Fibroblast of pulmonary artery (primary cell): Measurements from ENCODE around the gene AMZ1.
"Not testable (repeated sequence)": the region's sequence is repeated elsewhere in the genome, so short reads cannot be mapped to it uniquely, and the experiment has no call there.

Source experiments
- DNase-seq: peaks from one replicate; pipeline ENCODE4 v3.0.0-alpha.2; 2010; ENCODE audit warnings: low read depth
- H3K4me3 ChIP-seq: replicated peaks from 2 replicates; pipeline ENCODE4 v1.5.1; 2011; ENCODE audit warnings: low read depth, mild to moderate bottlenecking, control low read depth, low read length, moderate library complexity
- TF ChIP-seq, protein P1 (sequence below): IDR thresholded peaks from 2 replicates; pipeline ENCODE4 v1.5.1; 2011; ENCODE audit warnings: mild to moderate bottlenecking, control low read depth, low read length, inconsistent platforms; ENCODE audit errors: missing control alignments

The AMZ1 gene

DNA sequence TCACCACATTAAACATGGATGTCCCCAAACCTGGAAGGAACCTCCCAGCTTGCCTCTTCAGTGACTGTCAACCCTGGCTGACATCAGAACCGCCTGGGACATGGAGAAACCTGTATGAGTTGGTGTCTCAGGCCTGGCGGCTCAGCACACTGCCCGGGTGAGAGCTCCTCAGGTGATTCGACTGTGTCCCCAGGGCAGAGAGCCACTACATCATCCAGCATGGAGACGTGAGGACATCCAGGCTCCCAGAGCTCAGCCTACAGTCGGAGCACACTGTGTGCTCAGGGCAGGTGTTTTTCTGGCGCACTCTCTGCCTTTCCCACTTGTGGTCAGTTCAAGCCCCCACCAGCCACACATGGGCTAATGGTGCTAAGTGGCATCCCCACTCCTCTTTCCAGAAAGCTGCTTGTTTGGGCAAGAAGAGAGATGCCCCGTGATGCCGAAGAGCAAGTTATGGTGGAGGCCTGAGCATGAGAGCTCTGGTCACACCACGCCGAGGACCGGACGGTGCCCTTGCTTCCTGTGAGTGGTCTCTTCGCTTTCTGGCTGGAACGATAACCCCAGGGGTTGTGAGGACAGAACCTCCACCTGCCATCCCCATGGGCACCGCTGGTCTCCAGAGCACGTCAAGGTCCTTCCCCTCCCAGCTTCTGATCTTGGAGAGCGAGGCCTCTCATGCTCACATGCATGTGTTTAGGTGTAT, 38.5 kb downstream of the AMZ1 start:
- no peak overlapping the region for H3K4me3 ChIP-seq
- TF ChIP-seq, protein P1, sequence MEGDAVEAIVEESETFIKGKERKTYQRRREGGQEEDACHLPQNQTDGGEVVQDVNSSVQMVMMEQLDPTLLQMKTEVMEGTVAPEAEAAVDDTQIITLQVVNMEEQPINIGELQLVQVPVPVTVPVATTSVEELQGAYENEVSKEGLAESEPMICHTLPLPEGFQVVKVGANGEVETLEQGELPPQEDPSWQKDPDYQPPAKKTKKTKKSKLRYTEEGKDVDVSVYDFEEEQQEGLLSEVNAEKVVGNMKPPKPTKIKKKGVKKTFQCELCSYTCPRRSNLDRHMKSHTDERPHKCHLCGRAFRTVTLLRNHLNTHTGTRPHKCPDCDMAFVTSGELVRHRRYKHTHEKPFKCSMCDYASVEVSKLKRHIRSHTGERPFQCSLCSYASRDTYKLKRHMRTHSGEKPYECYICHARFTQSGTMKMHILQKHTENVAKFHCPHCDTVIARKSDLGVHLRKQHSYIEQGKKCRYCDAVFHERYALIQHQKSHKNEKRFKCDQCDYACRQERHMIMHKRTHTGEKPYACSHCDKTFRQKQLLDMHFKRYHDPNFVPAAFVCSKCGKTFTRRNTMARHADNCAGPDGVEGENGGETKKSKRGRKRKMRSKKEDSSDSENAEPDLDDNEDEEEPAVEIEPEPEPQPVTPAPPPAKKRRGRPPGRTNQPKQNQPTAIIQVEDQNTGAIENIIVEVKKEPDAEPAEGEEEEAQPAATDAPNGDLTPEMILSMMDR, result no peak
- DNase-seq, result no peak

DNA sequence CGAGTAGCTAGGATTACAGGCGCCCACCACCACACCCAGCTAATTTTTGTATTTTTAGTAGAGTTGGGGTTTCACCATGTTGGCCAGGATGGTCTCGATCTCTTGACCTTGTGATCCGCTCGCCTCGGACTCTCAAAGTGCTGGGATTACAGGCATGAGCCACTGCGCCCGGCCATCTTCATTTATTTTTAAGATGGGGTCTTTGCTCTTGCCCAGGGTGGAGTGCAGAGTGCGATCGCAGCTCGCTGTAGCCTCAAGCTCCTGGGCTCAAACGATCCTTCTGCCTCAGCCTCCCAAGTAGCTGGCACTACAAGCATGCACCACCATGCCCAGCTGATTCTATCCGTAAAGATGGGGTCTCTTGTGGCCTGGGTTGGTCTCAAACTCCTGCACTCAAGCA, 39.2 kb downstream of the AMZ1 start:
- H3K4me3 ChIP-seq, DNase-seq: not testable (repeated sequence)

DNA sequence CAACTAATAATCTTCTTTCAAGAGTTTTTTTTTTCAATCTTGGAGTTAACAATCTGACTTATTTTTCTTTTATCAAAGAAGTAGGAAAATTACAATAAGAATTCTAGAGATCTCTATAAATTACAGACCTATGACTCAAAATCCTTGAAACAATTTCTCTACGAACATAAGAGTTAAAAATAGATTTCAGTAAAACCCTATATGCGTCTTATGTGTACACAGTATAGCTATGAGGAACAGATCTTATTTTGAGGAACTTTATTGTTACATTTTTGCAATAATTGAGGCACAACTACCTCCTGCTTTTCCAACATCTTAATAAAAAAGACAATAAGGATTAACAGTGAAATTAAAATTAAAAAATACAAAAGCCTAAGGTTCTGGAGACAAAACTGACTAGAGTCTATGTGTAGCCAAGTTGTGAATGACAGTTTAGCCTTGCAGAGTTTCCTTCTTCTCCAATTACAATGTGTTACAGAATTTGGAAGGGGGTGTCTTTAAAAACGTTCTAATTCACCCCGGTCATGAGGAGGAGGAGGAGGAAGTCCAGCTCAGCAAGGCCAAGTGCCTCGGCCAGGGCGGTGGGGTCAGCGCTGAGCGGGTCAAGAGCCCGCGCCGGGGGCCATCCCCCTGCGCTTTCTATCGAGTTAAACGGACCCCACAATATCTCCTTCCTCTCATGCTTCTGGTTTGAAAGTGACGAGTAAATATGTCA, 40.5 kb downstream of the AMZ1 start:
- TF ChIP-seq, protein P1, result no peak
- no peak overlapping the region for H3K4me3 ChIP-seq
- no peak for DNase-seq

DNA sequence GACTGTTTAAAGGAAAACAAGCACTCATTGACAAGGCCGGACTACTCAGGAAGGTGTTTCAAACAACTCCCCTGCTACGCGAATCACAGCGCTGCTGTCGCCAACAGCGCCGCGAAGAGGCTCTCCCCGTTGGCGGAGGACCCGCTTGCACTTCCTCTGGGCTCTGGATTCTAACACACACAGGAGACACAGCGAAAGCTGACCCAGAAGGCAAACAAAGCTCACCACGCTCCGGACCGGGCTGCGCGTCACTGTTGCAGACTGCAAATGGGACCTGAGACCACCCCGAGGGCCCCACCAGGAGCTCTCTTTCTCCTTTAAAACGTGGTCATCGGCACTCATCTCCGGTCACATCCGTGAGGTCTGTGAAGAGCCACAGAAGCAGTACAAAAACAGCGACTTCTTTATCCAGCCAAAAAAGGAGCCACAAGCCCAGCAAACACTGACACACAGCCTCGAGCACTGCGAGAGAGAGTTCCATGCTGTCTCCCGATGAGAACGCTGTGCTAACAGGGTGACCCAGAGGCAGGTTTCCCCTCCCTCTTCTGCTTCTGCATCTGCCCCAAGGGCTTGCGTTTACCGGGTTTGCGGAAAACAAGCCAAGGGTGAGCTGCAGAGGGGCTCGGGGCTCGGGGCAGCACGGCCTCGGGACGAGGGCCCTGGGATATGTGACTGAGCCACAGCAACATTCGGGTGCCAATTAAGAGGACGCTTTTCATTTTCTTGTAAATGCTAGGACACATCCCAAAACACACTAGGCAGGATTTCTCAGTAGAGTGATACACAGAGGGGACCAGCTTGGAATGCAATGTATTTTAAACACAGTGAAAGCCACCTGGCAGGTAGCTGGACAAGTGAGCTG, 41.3 kb downstream of the AMZ1 start:
- TF ChIP-seq, protein P1, result no peak
- no peak overlapping the region for H3K4me3 ChIP-seq
- no peak for DNase-seq

DNA sequence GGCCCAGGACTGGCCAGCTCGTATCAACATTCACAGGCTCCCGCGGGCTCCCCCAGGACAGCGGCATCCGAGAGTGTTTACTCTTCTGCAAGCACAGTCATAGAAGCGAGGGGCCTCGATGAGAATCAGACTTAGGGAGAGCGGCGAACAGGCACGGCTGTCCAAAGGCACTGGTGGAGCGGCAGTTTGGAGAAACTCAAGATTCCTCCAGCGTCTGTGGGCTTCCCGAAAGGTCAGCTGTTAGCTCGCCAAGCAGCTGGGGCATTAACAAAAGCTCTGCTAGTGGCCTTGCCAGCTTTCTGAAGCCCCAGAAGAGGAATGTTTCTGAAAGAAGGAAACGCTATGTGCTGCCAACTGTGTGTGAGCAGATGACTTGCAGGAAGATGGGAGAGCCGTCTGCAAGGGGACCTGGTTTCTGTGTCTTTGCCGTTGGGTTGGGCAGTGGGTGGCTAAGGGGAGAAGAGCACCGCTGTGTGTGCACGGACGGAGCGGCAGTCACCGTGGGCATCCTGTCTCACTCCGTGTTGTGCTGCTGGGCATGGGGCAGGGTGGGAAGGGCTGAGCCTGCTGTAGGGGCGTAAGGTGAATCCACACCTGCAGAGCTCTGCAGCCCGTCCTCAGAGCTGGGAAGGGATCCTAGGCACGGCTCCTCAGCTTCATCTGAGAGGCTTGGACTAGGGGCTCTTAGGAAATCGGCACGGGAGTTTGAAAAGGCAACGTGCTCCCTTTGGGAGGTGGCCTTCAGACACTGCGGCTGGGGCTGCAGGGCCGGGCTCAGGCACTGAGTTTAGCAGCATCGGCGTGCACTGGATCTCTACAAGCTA, 42.1 kb downstream of the AMZ1 start:
- DNase-seq, result no peak
- H3K4me3 ChIP-seq, result no peak overlapping the region
- TF ChIP-seq, protein P1, result no peak

DNA sequence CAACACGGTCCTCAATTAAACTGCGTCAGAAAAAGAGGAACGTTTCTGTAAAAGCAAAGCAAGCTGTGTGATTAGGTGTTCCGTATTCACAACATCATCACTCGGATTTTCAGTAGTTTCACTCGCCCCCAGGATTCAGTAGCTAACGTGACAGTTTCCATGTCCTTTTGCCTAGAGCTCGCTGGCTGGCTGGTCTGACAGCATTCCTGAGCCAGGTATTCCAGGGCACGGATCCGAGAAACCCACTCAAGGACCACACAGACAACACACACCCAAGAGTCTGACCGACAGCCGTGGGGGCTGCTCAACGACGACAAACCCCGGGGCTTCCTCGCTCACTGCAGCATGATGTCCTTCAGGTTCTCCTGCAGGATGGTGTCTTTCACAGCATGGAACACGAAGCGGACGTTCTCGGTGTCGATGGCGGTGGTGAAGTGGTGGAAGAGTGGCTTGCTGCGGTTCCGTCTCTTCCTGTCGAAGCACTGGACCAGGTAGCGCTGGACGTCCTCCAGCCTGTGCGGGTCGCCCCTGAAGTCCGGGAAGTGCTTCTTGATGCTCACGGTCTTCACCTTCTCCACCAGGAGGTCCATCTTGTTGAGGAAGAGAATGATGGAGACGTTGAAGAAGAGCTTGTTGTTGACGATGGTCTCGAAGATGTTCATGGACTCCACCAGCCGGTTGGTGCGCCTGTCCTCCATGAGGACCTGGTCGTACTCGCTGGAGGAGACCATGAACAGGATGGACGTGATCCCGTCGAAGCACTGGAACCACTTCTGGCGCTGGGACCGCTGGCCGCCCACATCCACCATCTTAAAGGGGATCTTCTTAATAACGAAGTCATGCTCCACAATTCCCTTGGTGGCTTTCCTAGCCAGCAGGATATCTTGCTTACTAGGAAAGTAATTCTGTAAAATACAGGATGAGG, 43.1 kb downstream of the AMZ1 start:
- DNase-seq, result no peak
- H3K4me3 ChIP-seq, result no peak overlapping the region
- TF ChIP-seq, protein P1, result no peak
